Thyroid gland (tissue), 4 donors: Measurements from ENCODE around the gene SMIM15. TPM values are rescaled to one million over a fixed set of nuclear protein-coding genes. Genes with fewer than 3 reads are reported as not detected.

Experiments used
- DNase-seq, 2 donors: peaks; one replicate each; pipeline ENCODE4 v3.0.0-alpha.2; 2019
- H3K27ac ChIP-seq, 3 donors: fragments of 200-600 bp; sonication (generic); 1 replicate in 2 of 3; 2 replicates in 1 of 3; pipeline ENCODE4 v1.5.1; 2016 to 2019; ENCODE audit warnings: mild to moderate bottlenecking in 1 of 3, moderate library complexity in 1 of 3
- H3K27me3 ChIP-seq: fragments of 200-600 bp; sonication (generic); one replicate; pipeline ENCODE4 v1.5.1; 2019
- H3K36me3 ChIP-seq, 2 donors: fragments of 200-600 bp; sonication (generic); one replicate each; pipeline ENCODE4 v1.5.1; 2016 to 2019
- H3K4me1 ChIP-seq, 2 donors: fragments of 200-600 bp; sonication (generic); one replicate each; pipeline ENCODE4 v1.5.1; 2017 to 2019
- H3K4me3 ChIP-seq, 3 donors: fragments of 200-600 bp; sonication (generic); replicated peaks in 1 of 3; 1 replicate in 2 of 3; 2 replicates in 1 of 3; pipeline ENCODE4 v1.5.1; 2016; ENCODE audit warnings: mild to moderate bottlenecking in 1 of 3
- H3K9me3 ChIP-seq: fragments of 200-600 bp; sonication (generic); one replicate; pipeline ENCODE4 v1.5.1; 2017
- POLR2A ChIP-seq, 2 donors: fragments of 450-650 bp; IDR thresholded peaks; one replicate each; pipeline ENCODE4 v1.6.1; 2017; ENCODE audit warnings: antibody characterized with exemption in 2 of 2, mild to moderate bottlenecking in 2 of 2, moderate library complexity in 1 of 2
- WGBS, 2 donors: methylation state at CpG; one replicate each; pipeline ENCODE4 v1.1.5; 2017; 5-methylcytosine and 5-hydroxymethylcytosine counted together
- intact Hi-C: fragments of 100-400 bp; cut with DNase I; formaldehyde crosslinking; loops from one replicate; pipeline ENCODE4 v1.15.1; 2023
- total RNA-seq, 4 donors: library from RNA; depleted of rRNA; stranded (reverse); fragments of >200 nt; gene quantifications; one replicate each; pipeline ENCODE4 v1.2.3, GENCODE V29; 2016
- TF ChIP-seq, protein P1 (sequence below), 6 experiments: fragments of 200-600 bp in 3 of 6; fragments of 450-650 bp in 3 of 6; sonication (generic) in 3 of 6; IDR thresholded peaks; one replicate each; pipeline ENCODE4 v1.5.1; 2016 to 2019; ENCODE audit warnings: antibody characterized with exemption in 6 of 6, mild to moderate bottlenecking in 2 of 6, inconsistent platforms in 1 of 6, moderate library complexity in 1 of 6

The SMIM15 gene
- total RNA-seq, 4 donors from 2014 or later, result 37.4 to 55.9 (median 41.2) TPM

DNA sequence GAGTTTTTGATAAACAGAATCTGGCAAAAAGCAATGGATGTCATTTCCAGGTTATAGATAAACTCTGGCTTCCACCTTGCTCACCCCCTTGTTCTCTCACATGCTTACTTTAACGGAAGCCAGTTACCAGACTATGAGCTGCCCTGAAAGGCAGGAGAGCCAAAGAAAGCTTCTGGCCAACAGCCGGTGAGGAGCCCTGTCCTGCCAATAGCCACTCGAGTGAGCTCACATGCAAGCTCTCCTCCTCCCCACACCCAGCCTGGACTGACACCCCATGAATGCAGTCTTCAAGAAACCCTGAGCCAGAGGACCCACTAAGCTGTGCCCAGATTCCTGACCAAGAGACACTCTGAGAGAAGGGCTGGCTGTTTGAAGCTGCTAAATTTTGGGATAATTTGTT is 14.4 kb upstream of the SMIM15 start:
- peaks cover 26 to 44% of the 10 kb centered on the region in 2 donors for H3K4me1 ChIP-seq
- intact Hi-C loops, result loop anchor here (5.0 kb wide), 1 partner anchor 156 kb away; the partner anchor contains the start of gene ZSWIM6
- H3K4me3 ChIP-seq, result no peak overlapping the region
- no peaks in the 10 kb centered on the region for H3K27me3 ChIP-seq
- WGBS, 2 donors, result 32% methylated on average over 3 of the region's 3 CpGs
- peak; percentile 84 to 85 for DNase-seq
- H3K27ac ChIP-seq, result peak overlapping the region; percentile 31 to 73 (median 58)
- TF ChIP-seq, protein P1, sequence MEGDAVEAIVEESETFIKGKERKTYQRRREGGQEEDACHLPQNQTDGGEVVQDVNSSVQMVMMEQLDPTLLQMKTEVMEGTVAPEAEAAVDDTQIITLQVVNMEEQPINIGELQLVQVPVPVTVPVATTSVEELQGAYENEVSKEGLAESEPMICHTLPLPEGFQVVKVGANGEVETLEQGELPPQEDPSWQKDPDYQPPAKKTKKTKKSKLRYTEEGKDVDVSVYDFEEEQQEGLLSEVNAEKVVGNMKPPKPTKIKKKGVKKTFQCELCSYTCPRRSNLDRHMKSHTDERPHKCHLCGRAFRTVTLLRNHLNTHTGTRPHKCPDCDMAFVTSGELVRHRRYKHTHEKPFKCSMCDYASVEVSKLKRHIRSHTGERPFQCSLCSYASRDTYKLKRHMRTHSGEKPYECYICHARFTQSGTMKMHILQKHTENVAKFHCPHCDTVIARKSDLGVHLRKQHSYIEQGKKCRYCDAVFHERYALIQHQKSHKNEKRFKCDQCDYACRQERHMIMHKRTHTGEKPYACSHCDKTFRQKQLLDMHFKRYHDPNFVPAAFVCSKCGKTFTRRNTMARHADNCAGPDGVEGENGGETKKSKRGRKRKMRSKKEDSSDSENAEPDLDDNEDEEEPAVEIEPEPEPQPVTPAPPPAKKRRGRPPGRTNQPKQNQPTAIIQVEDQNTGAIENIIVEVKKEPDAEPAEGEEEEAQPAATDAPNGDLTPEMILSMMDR (IDR thresholded peaks at IDR 0.05), result no peak
- TF ChIP-seq POLR2A (IDR thresholded peaks at IDR 0.05), result no peak
- H3K9me3 ChIP-seq, result no peaks in the 10 kb centered on the region
- H3K36me3 ChIP-seq, result no peaks in the 10 kb centered on the region

GRCh38 chr5:61171479-61171878 is 9.2 kb upstream of the SMIM15 start:
- Histone ChIP-seq H3K4me3 (no peak overlapping the region), H3K27me3 (no peaks in the 10 kb centered on the region), H3K9me3 (no peaks in the 10 kb centered on the region), H3K36me3 (no peaks in the 10 kb centered on the region), H3K27ac (no peak overlapping the region), H3K4me1 (peaks cover 0 to 11% of the 10 kb centered on the region in 2 donors)
- intact Hi-C loops, result no loop called here
- TF ChIP-seq, protein P1 (IDR thresholded peaks at IDR 0.05), result no peak
- TF ChIP-seq POLR2A (IDR thresholded peaks at IDR 0.05), result no peak
- DNase-seq, result no peak
- 88 to 94% methylated on average over 1 of the region's 1 CpG for WGBS, 2 donors

DNA sequence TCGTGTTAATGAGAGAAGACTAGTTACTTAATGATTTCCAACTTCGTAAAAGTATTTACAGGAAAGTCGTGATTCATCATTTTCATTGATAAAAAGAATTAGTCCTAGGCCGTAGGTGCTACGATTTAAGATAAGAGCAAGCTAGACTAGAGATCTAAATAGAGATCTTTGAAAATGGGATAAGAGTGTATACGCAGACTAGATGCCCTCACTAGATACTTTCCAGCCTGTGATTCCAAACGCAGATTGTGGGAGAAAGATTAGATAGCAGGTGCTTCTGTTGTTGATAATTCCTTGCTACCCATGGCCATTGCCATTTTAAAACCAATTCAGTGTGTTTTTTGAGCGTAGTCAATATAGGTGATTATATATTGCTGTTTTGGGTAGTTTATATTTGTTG is 6.7 kb upstream of the SMIM15 start:
- H3K4me3 ChIP-seq, result no peak overlapping the region
- H3K27me3 ChIP-seq, result no peaks in the 10 kb centered on the region
- no peak for TF ChIP-seq POLR2A (IDR thresholded peaks at IDR 0.05)
- TF ChIP-seq, protein P1 (IDR thresholded peaks at IDR 0.05), result no peak
- WGBS, 2 donors, result 95% methylated on average over 8 of the region's 8 CpGs
- no peak overlapping the region for H3K27ac ChIP-seq
- no peaks in the 10 kb centered on the region for H3K4me1 ChIP-seq
- H3K9me3 ChIP-seq, result no peaks in the 10 kb centered on the region
- intact Hi-C loops, result loop anchor here (10.0 kb wide), 1 partner anchor 486 kb away; no protein-coding TSS in a partner anchor
- no peaks in the 10 kb centered on the region for H3K36me3 ChIP-seq
- no peak for DNase-seq

DNA sequence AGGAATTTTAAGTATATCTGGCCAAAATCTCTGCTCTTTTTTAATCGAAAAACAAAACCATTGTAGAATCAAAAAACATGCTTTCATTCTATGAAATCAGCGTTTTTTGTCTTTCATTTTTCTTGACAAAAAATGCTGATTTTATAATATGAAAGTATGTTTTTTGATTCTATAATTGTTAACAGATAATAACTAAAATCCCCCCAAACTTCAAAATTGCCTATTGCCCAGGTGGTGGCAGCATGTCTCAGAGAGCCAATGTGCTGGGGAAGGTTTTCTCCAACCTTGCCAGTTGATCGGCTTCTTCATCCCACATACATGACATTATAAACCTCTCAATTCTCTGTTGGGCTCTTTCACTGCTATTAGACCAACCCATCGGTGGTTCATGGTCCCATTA is 5.1 kb upstream of the SMIM15 start:
- Histone ChIP-seq H3K4me1 (peaks cover 5 to 10% of the 10 kb centered on the region in 2 donors), H3K36me3 (no peaks in the 10 kb centered on the region), H3K4me3 (no peak overlapping the region), H3K27ac (no peak overlapping the region), H3K9me3 (no peaks in the 10 kb centered on the region), H3K27me3 (no peaks in the 10 kb centered on the region)
- TF ChIP-seq POLR2A (IDR thresholded peaks at IDR 0.05), result no peak
- TF ChIP-seq, protein P1 (IDR thresholded peaks at IDR 0.05), result peak in 5 of 6 experiments; percentile 19 to 56 (median 53)
- peak; percentile 44 to 48 for DNase-seq
- intact Hi-C loops, result loop anchor here (10.0 kb wide), 1 partner anchor 487 kb away; no protein-coding TSS in a partner anchor
- 51 to 56% methylated on average over 4 of the region's 4 CpGs for WGBS, 2 donors

- WGBS, 2 donors, result 94 to 96% methylated on average over 13 of the region's 13 CpGs
- H3K4me3 ChIP-seq, result no peak overlapping the region
- peaks cover 5 to 13% of the 10 kb centered on the region in 2 donors for H3K4me1 ChIP-seq
- intact Hi-C loops, result loop anchor here (10.0 kb wide), 1 partner anchor 491 kb away; no protein-coding TSS in a partner anchor
- TF ChIP-seq POLR2A (IDR thresholded peaks at IDR 0.05), result no peak
- TF ChIP-seq, protein P1 (IDR thresholded peaks at IDR 0.05), result no peak
- DNase-seq, result no peak
- H3K27ac ChIP-seq, result no peak overlapping the region
- no peaks in the 10 kb centered on the region for H3K27me3 ChIP-seq
- H3K36me3 ChIP-seq, result no peaks in the 10 kb centered on the region
- H3K9me3 ChIP-seq, result no peaks in the 10 kb centered on the region
Measured at GRCh38 chr5:61163905-61164304, 1.6 kb upstream of the SMIM15 start.
